Muscle of leg (tissue), 11 donors: ENCODE measurements around the gene CCDC136. TPM values are rescaled to one million over a fixed set of nuclear protein-coding genes. Genes with fewer than 3 reads are reported as not detected.

Experiments
- DNase-seq: peaks from one replicate; pipeline ENCODE4 v3.0.0; 2013
- H3K27ac ChIP-seq: one replicate; pipeline ENCODE4 v1.5.1; 2013; ENCODE audit warnings: mild to moderate bottlenecking, low read length, control low read depth
- H3K27me3 ChIP-seq: one replicate; pipeline ENCODE4 v1.6.1; 2013; ENCODE audit warnings: low read length; ENCODE audit not compliant: control insufficient read depth, insufficient read depth
- H3K36me3 ChIP-seq: one replicate; pipeline ENCODE4 v1.6.1; 2013; ENCODE audit warnings: low read length; ENCODE audit not compliant: control insufficient read depth, insufficient read depth
- H3K4me1 ChIP-seq: one replicate; pipeline ENCODE4 v1.6.1; 2013; ENCODE audit warnings: low read length; ENCODE audit not compliant: control insufficient read depth, insufficient read depth
- H3K4me3 ChIP-seq: one replicate; pipeline ENCODE4 v1.5.1; 2013; ENCODE audit warnings: low read length, control low read depth
- H3K9me3 ChIP-seq: replicated peaks from 2 replicates; pipeline ENCODE4 v1.6.1; 2013; ENCODE audit warnings: low read depth, low read length; ENCODE audit not compliant: control insufficient read depth
- WGBS: methylation state at CpG from one replicate; pipeline ENCODE4 v1.1.5; 2013; ENCODE audit warnings: missing lambda C conversion rate; ENCODE audit not compliant: insufficient coverage; 5-methylcytosine and 5-hydroxymethylcytosine counted together
- polyA plus RNA-seq, 8 donors: library from polyadenylated mRNA; unstranded; fragments of 120-200 nt; gene quantifications; one replicate each; pipeline versions ENCODE4 v1.2.1 to v1.2.3, GENCODE V29; 2013; ENCODE audit warnings: inconsistent platforms in 1 of 8, low replicate concordance in 1 of 8; ENCODE audit not compliant: insufficient read length in 8 of 8, insufficient read depth in 1 of 8
- total RNA-seq: library from RNA; stranded (reverse); fragments of 120-200 nt; gene quantifications from one replicate; pipeline ENCODE4 v1.2.4, GENCODE V29; 2013

CCDC136 gene
- total and polyA plus RNA-seq, 9 donors, result 10.7 to 21.5 (median 16.4) TPM

GRCh38 chr7:128790315-128791041 lies 1.3 kb upstream of the CCDC136 start:
- Histone ChIP-seq H3K36me3 (no peaks in the 10 kb centered on the region), H3K9me3 (no peaks in the 10 kb centered on the region), H3K4me1 (peaks cover 22% of the 10 kb centered on the region), H3K27ac (no peak overlapping the region), H3K4me3 (peak overlapping the region; percentile 60), H3K27me3 (peaks cover 23% of the 10 kb centered on the region)
- DNase-seq, result no peak
- 2% methylated on average over 21 of the region's 45 CpGs for WGBS

DNA sequence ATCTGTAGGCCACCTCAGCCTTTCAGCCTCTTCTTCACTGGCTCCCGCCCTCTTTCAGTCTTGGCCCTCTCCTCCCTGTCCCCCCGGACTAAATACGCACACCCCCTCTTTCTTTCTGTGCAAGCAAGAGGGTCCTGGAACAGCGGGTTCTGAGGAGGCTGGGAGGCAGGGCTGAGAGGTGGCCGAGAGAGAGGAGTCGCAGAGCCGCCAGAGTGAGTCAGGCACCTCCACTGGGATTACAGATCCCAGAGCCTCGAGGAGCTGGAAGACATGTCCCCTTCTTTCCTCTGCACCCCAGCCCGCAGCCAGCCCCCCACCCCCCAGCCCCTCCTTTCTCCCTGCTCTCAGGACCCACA lies 182 bp downstream of the CCDC136 start:
- WGBS, result no CpG with 5 or more reads among the region's 9 CpGs
- DNase-seq, result no peak
- Histone ChIP-seq H3K4me1 (peaks cover 26% of the 10 kb centered on the region), H3K36me3 (no peaks in the 10 kb centered on the region), H3K27me3 (peaks cover 23% of the 10 kb centered on the region), H3K9me3 (no peaks in the 10 kb centered on the region), H3K27ac (no peak overlapping the region), H3K4me3 (peak overlapping the region; percentile 81)

DNA sequence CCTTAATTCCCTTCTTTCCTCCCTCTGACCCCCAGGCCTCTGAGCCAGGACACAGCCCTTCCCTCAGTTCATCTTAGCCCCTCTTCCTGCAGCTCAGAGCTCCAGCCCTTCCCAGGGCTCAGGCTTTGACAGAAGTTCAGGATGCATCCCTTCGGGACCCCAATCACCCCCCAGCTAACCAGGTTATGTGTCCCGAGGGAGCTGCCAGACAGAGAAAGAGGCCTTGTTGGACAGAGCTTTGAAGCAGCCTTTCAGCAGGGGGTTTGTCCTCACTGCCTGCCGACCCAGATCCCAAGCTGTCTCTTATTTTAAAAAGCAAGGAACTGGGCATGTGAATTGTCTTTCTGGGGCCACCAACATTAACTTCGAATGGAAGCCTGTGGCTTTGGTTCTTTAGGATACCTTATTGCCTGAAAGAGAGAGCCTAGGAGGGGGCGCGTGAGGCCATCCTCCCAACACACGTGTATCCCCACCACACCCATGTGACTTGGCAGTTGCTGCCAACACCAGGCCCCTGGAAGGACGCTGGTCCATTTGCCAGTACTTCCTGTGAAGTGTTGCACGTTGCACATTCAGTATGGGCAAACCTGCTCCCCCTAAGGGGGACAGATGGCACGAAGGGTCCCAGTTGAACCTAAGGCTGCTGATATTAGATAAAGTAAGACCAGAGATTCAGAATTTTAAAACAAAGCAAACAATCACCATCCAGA lies 858 bp downstream of the CCDC136 start:
- peak; percentile 49 for DNase-seq
- 47% methylated on average over 3 of the region's 10 CpGs for WGBS
- Histone ChIP-seq H3K36me3 (no peaks in the 10 kb centered on the region), H3K27me3 (peaks cover 23% of the 10 kb centered on the region), H3K27ac (no peak overlapping the region), H3K4me1 (peaks cover 26% of the 10 kb centered on the region), H3K4me3 (no peak overlapping the region), H3K9me3 (no peaks in the 10 kb centered on the region)

- H3K27ac ChIP-seq, result no peak overlapping the region
- H3K27me3 ChIP-seq, result peaks cover 23% of the 10 kb centered on the region
- DNase-seq, result no peak
- no CpG with 5 or more reads among the region's 5 CpGs for WGBS
- H3K4me1 ChIP-seq, result peaks cover 26% of the 10 kb centered on the region
- no peak overlapping the region for H3K4me3 ChIP-seq
- H3K36me3 ChIP-seq, result no peaks in the 10 kb centered on the region
- no peaks in the 10 kb centered on the region for H3K9me3 ChIP-seq
Observed at GRCh38 chr7:128793181-128793547, 1.4 kb downstream of the CCDC136 start.

- WGBS, result 58% methylated on average over 2 of the region's 3 CpGs
Observed at GRCh38 chr7:128794020-128794419, 2.3 kb downstream of the CCDC136 start.

GRCh38 chr7:128794436-128794835 lies 2.7 kb downstream of the CCDC136 start:
- Histone ChIP-seq H3K9me3 (no peaks in the 10 kb centered on the region), H3K36me3 (no peaks in the 10 kb centered on the region), H3K27me3 (peaks cover 16% of the 10 kb centered on the region), H3K27ac (no peak overlapping the region), H3K4me1 (peaks cover 26% of the 10 kb centered on the region), H3K4me3 (no peak overlapping the region)
- 89% methylated on average over 8 of the region's 8 CpGs for WGBS
- no peak for DNase-seq

More at GRCh38 chr7:128794020-128794419, 2.3 kb downstream of the CCDC136 start:
- peaks cover 26% of the 10 kb centered on the region for H3K4me1 ChIP-seq
- H3K4me3 ChIP-seq, result no peak overlapping the region
- H3K9me3 ChIP-seq, result no peaks in the 10 kb centered on the region
- no peak overlapping the region for H3K27ac ChIP-seq
- peaks cover 17% of the 10 kb centered on the region for H3K27me3 ChIP-seq
- no peak for DNase-seq
- no peaks in the 10 kb centered on the region for H3K36me3 ChIP-seq

DNA sequence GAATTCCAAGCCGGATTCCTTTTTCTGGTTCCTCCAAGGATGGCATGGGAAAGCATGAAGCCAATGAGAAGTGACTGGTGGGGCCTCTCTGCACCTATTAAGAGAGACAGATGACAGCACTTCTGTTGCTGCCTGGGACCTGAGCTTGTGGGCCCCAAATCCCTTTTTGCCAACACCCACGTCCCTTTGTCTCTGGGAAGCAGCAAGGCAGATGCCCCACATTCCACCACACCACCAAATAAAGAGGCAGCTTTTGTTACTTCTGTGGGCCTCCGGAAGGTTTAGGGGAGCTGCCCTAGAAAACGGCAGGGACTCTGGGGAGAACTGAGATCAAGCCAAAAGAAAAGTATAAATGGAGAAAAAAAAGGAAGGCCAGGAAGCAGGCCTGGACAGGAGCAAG lies 3.4 kb downstream of the CCDC136 start:
- Histone ChIP-seq H3K4me3 (no peak overlapping the region), H3K4me1 (peaks cover 26% of the 10 kb centered on the region), H3K27ac (no peak overlapping the region), H3K9me3 (no peaks in the 10 kb centered on the region), H3K36me3 (no peaks in the 10 kb centered on the region), H3K27me3 (peaks cover 14% of the 10 kb centered on the region)
- WGBS, result 67% methylated on average over 1 of the region's 4 CpGs
- no peak for DNase-seq

DNA sequence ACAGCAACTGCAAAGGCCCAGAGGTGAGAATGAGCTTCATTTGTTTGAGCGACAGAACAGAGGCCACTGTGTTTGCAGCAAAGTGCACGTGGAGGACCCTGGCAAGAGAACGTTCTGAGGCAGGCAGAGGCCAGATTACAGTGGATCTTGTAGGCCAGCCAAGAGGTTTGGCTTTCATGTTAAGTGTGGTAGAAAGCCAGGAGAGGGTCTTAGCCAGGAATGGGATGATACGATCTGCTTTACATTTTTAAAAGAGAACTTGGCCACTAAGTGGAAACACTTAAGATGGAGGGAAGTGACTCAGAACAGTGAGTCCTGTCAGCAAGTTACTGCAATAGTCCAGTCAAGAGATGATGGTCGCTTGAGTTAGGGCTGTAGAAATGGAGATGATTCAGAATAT lies 4.6 kb downstream of the CCDC136 start:
- peaks cover 20% of the 10 kb centered on the region for H3K4me1 ChIP-seq
- DNase-seq, result peak; percentile 81

DNA sequence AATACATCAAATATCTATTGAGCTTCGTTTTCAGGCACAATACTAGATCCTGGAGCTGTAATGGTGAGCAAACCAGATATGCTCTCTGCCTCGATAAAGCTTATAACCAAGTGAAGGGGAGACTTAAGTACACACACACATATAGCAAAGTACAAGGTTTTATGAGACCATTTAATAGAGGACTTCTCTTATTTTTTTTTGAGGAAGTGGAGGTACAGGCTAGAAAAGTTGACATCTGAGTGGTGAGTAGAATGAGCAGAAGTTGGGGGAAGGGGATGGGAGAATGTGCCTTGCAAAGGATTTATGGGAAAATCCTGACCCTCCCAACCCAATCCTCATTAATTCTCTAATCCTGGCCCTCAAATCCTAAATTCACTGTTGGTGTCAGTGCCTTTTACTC lies 7.7 kb downstream of the CCDC136 start:
- peaks cover 6% of the 10 kb centered on the region for H3K36me3 ChIP-seq
- DNase-seq, result no peak
- no peak overlapping the region for H3K4me3 ChIP-seq
- no peak overlapping the region for H3K27ac ChIP-seq
- H3K27me3 ChIP-seq, result no peaks in the 10 kb centered on the region
- no CpG with 5 or more reads among the region's 2 CpGs for WGBS
- H3K9me3 ChIP-seq, result no peaks in the 10 kb centered on the region
- peaks cover 3% of the 10 kb centered on the region for H3K4me1 ChIP-seq

More for the DNA sequence above, 4.6 kb downstream of the CCDC136 start:
- Histone ChIP-seq H3K27ac (peak overlapping the region; percentile 29), H3K4me3 (no peak overlapping the region), H3K9me3 (no peaks in the 10 kb centered on the region), H3K27me3 (peaks cover 8% of the 10 kb centered on the region), H3K36me3 (no peaks in the 10 kb centered on the region)
- 11% methylated on average over 4 of the region's 5 CpGs for WGBS

- H3K36me3 ChIP-seq, result peaks cover 15% of the 10 kb centered on the region
- peaks cover 3% of the 10 kb centered on the region for H3K4me1 ChIP-seq
- WGBS, result no CpG with 5 or more reads among the region's 3 CpGs
- DNase-seq, result no peak
- no peak overlapping the region for H3K4me3 ChIP-seq
- H3K9me3 ChIP-seq, result no peaks in the 10 kb centered on the region
- no peak overlapping the region for H3K27ac ChIP-seq
- no peaks in the 10 kb centered on the region for H3K27me3 ChIP-seq
Observed at GRCh38 chr7:128800567-128800966, 8.8 kb downstream of the CCDC136 start.
